HG02763 (cell line): Measurements from ENCODE around the gene ZNF506.
"Not testable (repeated sequence)": the region's sequence is repeated elsewhere in the genome, so short reads cannot be mapped to it uniquely, and the experiment has no call there.

Source experiments
- ATAC-seq: cut with Tn5 transposase; IDR thresholded peaks from one replicate; pipeline ENCODE4 v1.9.1; 2021; ENCODE audit warnings: mild to moderate bottlenecking, moderate library complexity; ENCODE audit not compliant: unreplicated experiment

ZNF506 gene

GRCh38 chr19:19821366-19821951 is at the start of gene ZNF506:
TSS of gene ZNF506 (minus strand) at chr19:19821750. CDS start at chr19:19821603, 147 bp downstream.
- ATAC-seq: peak; percentile 85

- not testable (repeated sequence) for ATAC-seq
Measured at GRCh38 chr19:19870086-19870485, 48.5 kb upstream of the ZNF506 start.

- ATAC-seq: no peak
Measured at GRCh38 chr19:19866611-19867248, 45.2 kb upstream of the ZNF506 start.

- ATAC-seq: peak; percentile 95
Measured at GRCh38 chr19:19865750-19866610, 44.4 kb upstream of the ZNF506 start, which contains the start of gene ZNF253. TSS of gene ZNF253 (plus strand) at chr19:19865882. CDS start at chr19:19865997, 115 bp downstream.

- no peak for ATAC-seq
Measured at GRCh38 chr19:19860756-19861390, 39.3 kb upstream of the ZNF506 start.

- no peak for ATAC-seq
Measured at GRCh38 chr19:19858751-19859150, 37.2 kb upstream of the ZNF506 start.

- ATAC-seq: not testable (repeated sequence)
Measured at GRCh38 chr19:19851740-19852139, 30.2 kb upstream of the ZNF506 start.

- no peak for ATAC-seq
Measured at GRCh38 chr19:19849056-19849455, 27.5 kb upstream of the ZNF506 start.

GRCh38 chr19:19847781-19848180 is 26.2 kb upstream of the ZNF506 start:
- no peak for ATAC-seq

- ATAC-seq: no peak
Measured at GRCh38 chr19:19835560-19836038, 14.0 kb upstream of the ZNF506 start.

- no peak for ATAC-seq
Measured at GRCh38 chr19:19826875-19827274, 5.3 kb upstream of the ZNF506 start.

GRCh38 chr19:19823916-19824315 is 2.4 kb upstream of the ZNF506 start:
- no peak for ATAC-seq

- ATAC-seq: not testable (repeated sequence)
Measured at GRCh38 chr19:19821976-19822375, 426 bp upstream of the ZNF506 start.

- ATAC-seq: no peak
Measured at GRCh38 chr19:19820774-19821320, 703 bp downstream of the ZNF506 start.

GRCh38 chr19:19817357-19817756 is 4.2 kb downstream of the ZNF506 start:
- no peak for ATAC-seq

GRCh38 chr19:19816679-19817078 is 4.9 kb downstream of the ZNF506 start:
- ATAC-seq: no peak

GRCh38 chr19:19811999-19812398 is 9.6 kb downstream of the ZNF506 start:
- ATAC-seq: not testable (repeated sequence)

- no peak for ATAC-seq
Measured at GRCh38 chr19:19805480-19805879, 16.1 kb downstream of the ZNF506 start.

- no peak for ATAC-seq
Measured at GRCh38 chr19:19788015-19788414, 33.5 kb downstream of the ZNF506 start.

GRCh38 chr19:19785476-19785875 is 36.1 kb downstream of the ZNF506 start:
- ATAC-seq: not testable (repeated sequence)

GRCh38 chr19:19782783-19783182 is 38.8 kb downstream of the ZNF506 start:
- ATAC-seq: no peak
